ENCODE results near the gene EMX1.

GRCh38 chr2:72950558-72951255 lies 33.4 kb downstream of the EMX1 start:
- TF ChIP-seq EZH2phosphoT487 (IDR thresholded peaks at IDR 0.05; ENCODE audit: insufficient read depth, low read depth) (no peak), EZH2 (IDR thresholded peaks at IDR 0.05; ENCODE audit: insufficient read depth, poor library complexity, severe bottlenecking) (no peak)
